ENCODE results near the gene CCDC3. TPM values are rescaled to one million over a fixed set of nuclear protein-coding genes. Genes with fewer than 3 reads are reported as not detected.
"Not testable (repeated sequence)": the region's sequence is repeated elsewhere in the genome, so short reads cannot be mapped to it uniquely, and the experiment has no call there.

CCDC3 gene
- total and polyA plus RNA-seq, 8 donors, result 0.60 to 4.7 (median 2.2) TPM

GRCh38 chr10:13037832-13038231, 36.3 kb upstream of the CCDC3 start:
- H3K27me3 ChIP-seq, result peaks cover 0 to 2% (median 0%) of the 10 kb centered on the region in 4 donors
- WGBS, 2 donors, result 87 to 88% methylated on average over 2 of the region's 2 CpGs
- no peaks in the 10 kb centered on the region for H3K4me1 ChIP-seq
- intact Hi-C loops (cut with DNase I), result no loop called here
- ATAC-seq, result no peak
- H3K9me3 ChIP-seq, result no peaks in the 10 kb centered on the region
- H3K4me3 ChIP-seq, result no peak overlapping the region
- no peaks in the 10 kb centered on the region for H3K36me3 ChIP-seq
- H3K27ac ChIP-seq, result no peak overlapping the region
- no peak for TF ChIP-seq CTCF (IDR thresholded peaks at IDR 0.05)
- no peak for FAIRE-seq
- no peak for DNase-seq

GRCh38 chr10:13036841-13037240, 35.3 kb upstream of the CCDC3 start:
- TF ChIP-seq CTCF (IDR thresholded peaks at IDR 0.05), result no peak
- intact Hi-C loops (cut with DNase I), result no loop called here
- H3K27ac ChIP-seq, result no peak overlapping the region
- H3K36me3 ChIP-seq, result no peaks in the 10 kb centered on the region
- no peaks in the 10 kb centered on the region for H3K4me1 ChIP-seq
- H3K4me3 ChIP-seq, result no peak overlapping the region
- no peak for FAIRE-seq
- H3K27me3 ChIP-seq, result peaks cover 0 to 2% (median 0%) of the 10 kb centered on the region in 4 donors
- no peaks in the 10 kb centered on the region for H3K9me3 ChIP-seq
- no peak for ATAC-seq
- 85 to 87% methylated on average over 4 of the region's 4 CpGs for WGBS, 2 donors
- no peak for DNase-seq

GRCh38 chr10:13035731-13036130, 34.2 kb upstream of the CCDC3 start:
- H3K27me3 ChIP-seq; DNase-seq; FAIRE-seq; H3K4me1 ChIP-seq; ATAC-seq; H3K4me3 ChIP-seq; H3K27ac ChIP-seq; H3K36me3 ChIP-seq; intact Hi-C loops (cut with DNase I); H3K9me3 ChIP-seq: not testable (repeated sequence)
- 74 to 81% methylated on average over 9 of the region's 9 CpGs for WGBS, 2 donors

- Histone ChIP-seq H3K36me3 (no peaks in the 10 kb centered on the region), H3K4me3 (no peak overlapping the region), H3K9me3 (no peaks in the 10 kb centered on the region), H3K27me3 (no peaks in the 10 kb centered on the region), H3K4me1 (no peaks in the 10 kb centered on the region), H3K27ac (no peak overlapping the region)
- no peak for TF ChIP-seq CTCF (IDR thresholded peaks at IDR 0.05)
- intact Hi-C loops (cut with DNase I), result no loop called here
- DNase-seq, result no peak
- 52 to 56% methylated on average over 5 of the region's 5 CpGs for WGBS, 2 donors
- no peak for FAIRE-seq
- ATAC-seq, result no peak
These were observed 25.4 kb upstream of the CCDC3 start for GRCh38 chr10:13026873-13027272.

- ATAC-seq (no peak), FAIRE-seq (no peak), DNase-seq (no peak)
- intact Hi-C loops (cut with DNase I), result no loop called here
- TF ChIP-seq CTCF (IDR thresholded peaks at IDR 0.05), result no peak
- H3K9me3 ChIP-seq, result no peaks in the 10 kb centered on the region
- H3K36me3 ChIP-seq, result no peaks in the 10 kb centered on the region
- H3K4me3 ChIP-seq, result no peak overlapping the region
- H3K27me3 ChIP-seq, result no peaks in the 10 kb centered on the region
- WGBS, 2 donors, result 37 to 53% methylated on average over 2 of the region's 2 CpGs
- no peak overlapping the region for H3K27ac ChIP-seq
- no peaks in the 10 kb centered on the region for H3K4me1 ChIP-seq
These were observed 22.2 kb upstream of the CCDC3 start for GRCh38 chr10:13023754-13024153.

- no peak for FAIRE-seq
- no peak for TF ChIP-seq CTCF (IDR thresholded peaks at IDR 0.05)
These were observed 17.8 kb upstream of the CCDC3 start for GRCh38 chr10:13019280-13019679.

More at GRCh38 chr10:13019280-13019679, 17.8 kb upstream of the CCDC3 start:
- intact Hi-C loops (cut with DNase I), result no loop called here
- DNase-seq (no peak), ATAC-seq (no peak)
- Histone ChIP-seq H3K4me3 (no peak overlapping the region), H3K9me3 (no peaks in the 10 kb centered on the region), H3K36me3 (no peaks in the 10 kb centered on the region), H3K27me3 (no peaks in the 10 kb centered on the region), H3K4me1 (no peaks in the 10 kb centered on the region), H3K27ac (no peak overlapping the region)
- WGBS, 2 donors, result 58 to 62% methylated on average over 8 of the region's 8 CpGs
